Measurements from ENCODE around the gene CILP2. TPM values are rescaled to one million over a fixed set of nuclear protein-coding genes. Genes with fewer than 3 reads are reported as not detected.

CILP2 gene
- total RNA-seq, 1 experiment from 2014 or later: 2.0 TPM

Other genes starting within 250 kb of the CILP2 start
- gene SUGP1, start 217.8 kb upstream of the CILP2 start, total RNA-seq (2014; rRNA removed): 42.1 and 44.0 TPM in 2 replicates
- gene MAU2, start 217.4 kb upstream of the CILP2 start, total RNA-seq (2014; rRNA removed): 32.6 and 44.2 TPM in 2 replicates
- gene GATAD2A, start 132.6 kb upstream of the CILP2 start, total RNA-seq (2014; rRNA removed): 104 and 143 TPM in 2 replicates
- 4.5 and 4.9 TPM in 2 replicates for gene TSSK6, start 22.7 kb upstream of the CILP2 start, total RNA-seq (2014; rRNA removed)
- 380 and 481 TPM in 2 replicates for gene NDUFA13, start 22.0 kb upstream of the CILP2 start, total RNA-seq (2014; rRNA removed)
- gene YJEFN3, start 9.4 kb upstream of the CILP2 start, total RNA-seq (2014; rRNA removed): 6.5 and 8.1 TPM in 2 replicates
- 6.9 TPM in 2 replicates for gene PBX4, start 80.4 kb downstream of the CILP2 start, total RNA-seq (2014; rRNA removed)
- 26.6 and 31.0 TPM in 2 replicates for gene LPAR2, start 90.0 kb downstream of the CILP2 start, total RNA-seq (2014; rRNA removed)
- 6.3 and 11.1 TPM in 2 replicates for gene GMIP, start 105.4 kb downstream of the CILP2 start, total RNA-seq (2014; rRNA removed)
- 48.5 and 58.2 TPM in 2 replicates for gene ATP13A1, start 125.4 kb downstream of the CILP2 start, total RNA-seq (2014; rRNA removed)
- 11.0 and 11.3 TPM in 2 replicates for gene ZNF101, start 130.6 kb downstream of the CILP2 start, total RNA-seq (2014; rRNA removed)
- gene ZNF14, start 194.8 kb downstream of the CILP2 start, total RNA-seq (2014; rRNA removed): 2.4 and 3.0 TPM in 2 replicates

Measured in PC-3 (cell line).